ENCODE measurements around the gene DBP. TPM values are rescaled to one million over a fixed set of nuclear protein-coding genes. Genes with fewer than 3 reads are reported as not detected.

DBP gene
- total and polyA plus RNA-seq, 10 of the 15 experiments (the other 5 are each of a cell fraction or from before 2014, with no cell fraction given), result 2.0 to 10.6 (median 6.9) TPM

- Histone ChIP-seq H3K9me3 (replicated peaks; ENCODE audit: control insufficient read depth, insufficient read depth, low read length) (no peaks in the 10 kb centered on the region), H3K36me3 (ENCODE audit: control insufficient read depth in 2 of 2, insufficient read depth in 2 of 2, low read length in 1 of 2) (peaks cover 0 to 5% of the 10 kb centered on the region in 2 experiments; a peak in 2 of 4 replicates), H2AFZ (ENCODE audit: control insufficient read depth, low read depth, low read length) (peak overlapping the region; percentile 59), H3K27ac (ENCODE audit: control insufficient read depth, insufficient read depth) (no peak overlapping the region), H4K20me1 (ENCODE audit: control insufficient read depth, insufficient read depth) (no peaks in the 10 kb centered on the region), H3K4me3 (no peak overlapping the region), H3K79me2 (ENCODE audit: control insufficient read depth, insufficient read depth, low read length) (no peaks in the 10 kb centered on the region), H3K27me3 (replicated peaks in 1 of 2; ENCODE audit: control insufficient read depth in 2 of 2, insufficient read depth in 2 of 2, low read length in 1 of 2) (no peaks in the 10 kb centered on the region), H3K9ac (ENCODE audit: control insufficient read depth, insufficient read depth, low read length) (no peak overlapping the region), H3K4me1 (ENCODE audit: control insufficient read depth, insufficient read depth, low read length) (no peaks in the 10 kb centered on the region), H3K4me2 (ENCODE audit: control insufficient read depth, insufficient read depth) (0 out of 2 replicates have a peak overlapping the region, but pooled peaks have one; percentile 26)
- POLR2A ChIA-PET, result interaction anchor here (0.7 to 1.7 kb wide), 10 partner anchors 9 to 275 kb away, joined by 3 to 11 read pairs (median 4); partner anchors contain the start of gene SPHK2
- SMC1A ChIA-PET (ENCODE audit: uncharacterized antibody, unreplicated experiment), result interaction anchor here (0.6 to 2.3 kb wide), 11 partner anchors 14 to 157 kb away, joined by 3 to 6 read pairs (median 3); no protein-coding TSS in a partner anchor
- peak; percentile 84 for FAIRE-seq
- CTCF ChIA-PET, result interaction anchor here (0.6 to 2.7 kb wide), 16 partner anchors 9 to 647 kb away, joined by 3 to 26 read pairs (median 5); partner anchors contain the start of gene CA11
- intact Hi-C loops (cut with micrococcal nuclease; ENCODE audit: unreplicated experiment) (no loop called here), in situ Hi-C loops (cut with MboI) (no loop called here)
- DNase-seq (ENCODE audit: low read depth, low spot score), result no peak
- BruUV-seq (replicated peaks), result no TSS peak
- peak; percentile 93 for ATAC-seq
- RAD21 ChIA-PET (ENCODE audit: unreplicated experiment), result interaction anchor here (0.6 to 2.4 kb wide), 16 partner anchors 9 to 295 kb away, joined by 3 to 16 read pairs (median 4); partner anchors contain the start of genes CA11, RPL18 and SPHK2
- 2% methylated on average over 9 of the region's 9 CpGs for WGBS (ENCODE audit: insufficient coverage, insufficient replicate concordance, low lambda C conversion rate, missing lambda C conversion rate)
- TF ChIP-seq BHLHE40 (IDR thresholded peaks at IDR 0.05; ENCODE audit: borderline replicate concordance in 1 of 2, low read depth in 2 of 2, low read length in 1 of 2), result peak in 1 of 2 experiments; percentile 13; a peak in 1 of 4 replicates
- 0 out of 2 replicates have a peak, but pooled peaks have one; percentile 34 for TF ChIP-seq PKNOX1 (IDR thresholded peaks at IDR 0.05)
- TF ChIP-seq SMC3 (IDR thresholded peaks at IDR 0.05; ENCODE audit: borderline replicate concordance, low read length), result peak; percentile 60; the same call in 1 of the 2 replicates
- no peak for TF ChIP-seq TARDBP (IDR thresholded peaks at IDR 0.05; ENCODE audit: borderline replicate concordance)
- no peak for TF ChIP-seq USF1 (IDR thresholded peaks at IDR 0.05; ENCODE audit: borderline replicate concordance, extremely low read length, insufficient read depth, low read depth, low read length)
- peak; percentile 23; the same call in 1 of the 2 replicates for TF ChIP-seq ATF7 (IDR thresholded peaks at IDR 0.05; ENCODE audit: low read depth)
- no peak for TF ChIP-seq CREM (IDR thresholded peaks at IDR 0.05; ENCODE audit: low read depth)
- TF ChIP-seq RAD21 (IDR thresholded peaks at IDR 0.05; ENCODE audit: insufficient read depth, low read depth, low read length), result peak; percentile 74
- no peak for TF ChIP-seq ZNF207 (IDR thresholded peaks at IDR 0.05; ENCODE audit: borderline replicate concordance)
- TF ChIP-seq SPI1 (IDR thresholded peaks at IDR 0.05; ENCODE audit: borderline replicate concordance, insufficient read depth, low read depth, low read length), result peak; percentile 49; the same call in 1 of the 2 replicates
- TF ChIP-seq IKZF1 (conservative IDR thresholded peaks at IDR 0.05), result peak; percentile 57
- peak; percentile 53; the same call in 1 of the 2 replicates for TF ChIP-seq GATAD2B (conservative IDR thresholded peaks at IDR 0.05; ENCODE audit: low read depth)
- TF ChIP-seq SKIL (IDR thresholded peaks at IDR 0.05; ENCODE audit: low read depth, poor library complexity, severe bottlenecking), result peak; percentile 34
- TF ChIP-seq ZBED1 (IDR thresholded peaks at IDR 0.05; ENCODE audit: borderline replicate concordance), result no peak
- peak in 1 of 2 experiments; percentile 43; a peak in 1 of 4 replicates for TF ChIP-seq IKZF2 (IDR thresholded peaks at IDR 0.05)
- peak; percentile 42 for TF ChIP-seq MTA2 (IDR thresholded peaks at IDR 0.05; ENCODE audit: low read depth)
- TF ChIP-seq CTCF (IDR thresholded peaks at IDR 0.05 in 2 of 3, conservative IDR thresholded peaks at IDR 0.05 in 1 of 3; ENCODE audit: control insufficient read depth in 2 of 3, extremely low read depth in 1 of 3, insufficient read depth in 1 of 3, low read depth in 3 of 3, low read length in 3 of 3), result peak; percentile 74 to 84 (median 82); a peak in 5 of 6 replicates
These were observed 28.3 kb downstream of the DBP start for GRCh38 chr19:48608798-48609263.
